SK-N-SH treated with all-trans-retinoic acid at 6 μM for 48 hours (cell line): ENCODE data around the gene TMEM53.

Source experiments
- ATAC-seq: fragments of 200-7000 bp; cut with Tn5 transposase; 3 replicates; pipeline ENCODE4 v1.9.1; 2020; ENCODE audit warnings: mild to moderate bottlenecking, moderate library complexity
- ARNTL ChIP-seq: fragments of 450-650 bp; formaldehyde crosslinking; IDR thresholded peaks from 2 replicates; pipeline ENCODE4 v1.5.0; 2020; ENCODE audit warnings: low read depth, mild to moderate bottlenecking, moderate library complexity, borderline replicate concordance
- BACH2 ChIP-seq: fragments of 250-450 bp; sonication (Bioruptor Pico); IDR thresholded peaks from 2 replicates; pipeline ENCODE4 v1.9.0; 2021; ENCODE audit warnings: mild to moderate bottlenecking, borderline replicate concordance
- CREB5 ChIP-seq: fragments of 250-450 bp; sonication (Bioruptor Pico); IDR thresholded peaks from 2 replicates; pipeline ENCODE4 v1.5.1; 2020; ENCODE audit warnings: low read depth, mild to moderate bottlenecking, moderate library complexity
- ESRRG ChIP-seq: fragments of 250-450 bp; sonication (Bioruptor Pico); IDR thresholded peaks from 2 replicates; pipeline ENCODE4 v1.6.1; 2021; ENCODE audit warnings: mild to moderate bottlenecking
- GLIS3 ChIP-seq: fragments of 250-450 bp; sonication (Bioruptor Pico); IDR thresholded peaks from 2 replicates; pipeline ENCODE4 v1.5.0; 2020; ENCODE audit warnings: mild to moderate bottlenecking, moderate library complexity
- ISL1 ChIP-seq: fragments of 250-450 bp; sonication (Bioruptor Pico); IDR thresholded peaks from 2 replicates; pipeline ENCODE4 v2.1.2; 2022; ENCODE audit warnings: mild to moderate bottlenecking, moderate library complexity
- OSR1 ChIP-seq: fragments of 250-450 bp; sonication (Bioruptor Pico); IDR thresholded peaks from 2 replicates; pipeline ENCODE4 v1.8.0; 2022; ENCODE audit warnings: moderate library complexity, mild to moderate bottlenecking, inconsistent platforms
- PPARA ChIP-seq: fragments of 250-450 bp; sonication (Bioruptor Pico); IDR thresholded peaks from 2 replicates; pipeline ENCODE4 v1.5.0; 2020; ENCODE audit warnings: mild to moderate bottlenecking, borderline replicate concordance
- SNAI2 ChIP-seq: fragments of 250-450 bp; sonication (Bioruptor Pico); IDR thresholded peaks from 2 replicates; pipeline ENCODE4 v1.5.0; 2020; ENCODE audit warnings: mild to moderate bottlenecking, moderate library complexity
- TCF4 ChIP-seq: fragments of 250-450 bp; sonication (Bioruptor Pico); IDR thresholded peaks from 2 replicates; pipeline ENCODE4 v1.8.0; 2021; ENCODE audit warnings: mild to moderate bottlenecking, moderate library complexity, borderline replicate concordance
- TOX ChIP-seq: fragments of 250-450 bp; sonication (Bioruptor Pico); IDR thresholded peaks from 2 replicates; pipeline ENCODE4 v1.8.0; 2021; ENCODE audit warnings: mild to moderate bottlenecking, moderate library complexity, borderline replicate concordance
- TSHZ2 ChIP-seq: fragments of 250-450 bp; sonication (Bioruptor Pico); IDR thresholded peaks from 2 replicates; pipeline ENCODE4 v1.5.0; 2020; ENCODE audit warnings: mild to moderate bottlenecking, moderate library complexity
- ZC3H10 ChIP-seq: fragments of 250-450 bp; sonication (Bioruptor Pico); IDR thresholded peaks from 2 replicates; pipeline ENCODE4 v1.5.1; 2021; ENCODE audit warnings: mild to moderate bottlenecking, moderate library complexity
- ZFP3 ChIP-seq: fragments of 250-450 bp; sonication (Bioruptor Pico); IDR thresholded peaks from 2 replicates; pipeline ENCODE4 v1.5.0; 2020; ENCODE audit warnings: mild to moderate bottlenecking, moderate library complexity
- ZFP30 ChIP-seq: fragments of 450-650 bp; formaldehyde crosslinking; IDR thresholded peaks from 2 replicates; pipeline ENCODE4 v1.5.0; 2022; ENCODE audit warnings: mild to moderate bottlenecking, moderate library complexity
- ZNF565 ChIP-seq: fragments of 450-650 bp; formaldehyde crosslinking; conservative IDR thresholded peaks from 2 replicates; pipeline ENCODE4 v1.5.0; 2020; ENCODE audit warnings: low read depth, mild to moderate bottlenecking, moderate library complexity
- ZNF8 ChIP-seq: fragments of 450-650 bp; formaldehyde crosslinking; IDR thresholded peaks from 2 replicates; pipeline ENCODE4 v1.5.0; 2020; ENCODE audit warnings: mild to moderate bottlenecking, moderate library complexity
- TF ChIP-seq, protein P1 (sequence below): fragments of 250-450 bp; sonication (Bioruptor Pico); IDR thresholded peaks from 2 replicates; pipeline ENCODE4 v1.8.0; 2021; ENCODE audit warnings: low read depth, mild to moderate bottlenecking, moderate library complexity, borderline replicate concordance
- TF ChIP-seq, protein P2 (sequence below): fragments of 250-450 bp; sonication (Bioruptor Pico); IDR thresholded peaks from 2 replicates; pipeline ENCODE4 v1.5.1; 2021; ENCODE audit warnings: mild to moderate bottlenecking, moderate library complexity

Gene TMEM53

GRCh38 chr1:44617703-44618029 lies 56.6 kb downstream of the TMEM53 start (continued):
- no peak for TF ChIP-seq TOX (CRISPR knock-in tag)
- TF ChIP-seq ZFP3 (CRISPR knock-in tag), result no peak
- no peak for TF ChIP-seq ZNF565
- no peak for TF ChIP-seq ARNTL (CRISPR knock-in tag)

GRCh38 chr1:44616991-44617702 lies 57.1 kb downstream of the TMEM53 start:
- no peak for TF ChIP-seq ZC3H10 (CRISPR knock-in tag)
- no peak for TF ChIP-seq SNAI2
- no peak for TF ChIP-seq ZNF565
- TF ChIP-seq, protein P1, sequence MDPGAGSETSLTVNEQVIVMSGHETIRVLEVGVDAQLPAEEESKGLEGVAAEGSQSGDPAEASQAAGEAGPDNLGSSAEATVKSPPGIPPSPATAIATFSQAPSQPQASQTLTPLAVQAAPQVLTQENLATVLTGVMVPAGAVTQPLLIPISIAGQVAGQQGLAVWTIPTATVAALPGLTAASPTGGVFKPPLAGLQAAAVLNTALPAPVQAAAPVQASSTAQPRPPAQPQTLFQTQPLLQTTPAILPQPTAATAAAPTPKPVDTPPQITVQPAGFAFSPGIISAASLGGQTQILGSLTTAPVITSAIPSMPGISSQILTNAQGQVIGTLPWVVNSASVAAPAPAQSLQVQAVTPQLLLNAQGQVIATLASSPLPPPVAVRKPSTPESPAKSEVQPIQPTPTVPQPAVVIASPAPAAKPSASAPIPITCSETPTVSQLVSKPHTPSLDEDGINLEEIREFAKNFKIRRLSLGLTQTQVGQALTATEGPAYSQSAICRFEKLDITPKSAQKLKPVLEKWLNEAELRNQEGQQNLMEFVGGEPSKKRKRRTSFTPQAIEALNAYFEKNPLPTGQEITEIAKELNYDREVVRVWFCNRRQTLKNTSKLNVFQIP (CRISPR knock-in tag), result no peak
- TF ChIP-seq ZNF8 (CRISPR knock-in tag), result no peak
- TF ChIP-seq ARNTL (CRISPR knock-in tag), result no peak
- TF ChIP-seq, all 23 proteins: peak for 0

DNA sequence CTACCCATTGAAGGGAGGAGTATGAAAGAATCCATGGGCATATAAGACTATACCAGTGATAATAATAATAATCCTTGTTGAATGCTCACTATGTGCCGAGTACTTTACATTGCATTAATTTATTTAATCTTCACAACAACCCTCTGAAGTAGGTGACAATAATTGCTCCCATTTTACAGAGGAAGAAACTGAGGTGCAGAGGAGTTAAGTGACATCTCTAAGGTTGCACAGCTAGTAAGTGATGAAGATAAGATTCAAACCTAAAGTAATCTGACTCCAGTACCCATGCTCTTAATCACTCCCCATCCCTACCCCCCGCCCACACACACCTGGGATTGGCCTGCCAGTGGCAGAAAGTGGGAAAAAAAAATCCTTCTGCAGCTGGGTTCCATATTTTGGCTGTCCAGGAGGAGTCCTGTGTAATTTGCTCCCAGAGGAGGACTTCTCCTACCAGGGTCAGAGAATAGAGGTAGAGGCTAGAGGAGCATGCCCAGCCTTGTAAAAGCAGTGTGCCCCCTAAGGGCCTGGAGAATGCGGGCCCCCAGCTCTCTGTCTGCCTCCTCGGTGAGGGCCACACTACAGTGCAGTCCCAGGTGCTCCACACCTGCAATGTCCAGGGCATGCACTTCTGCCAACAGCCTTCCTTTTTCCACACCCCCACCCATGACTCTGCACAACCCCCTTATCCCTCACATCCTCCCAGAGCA lies 57.8 kb downstream of the TMEM53 start:
- peak; percentile 1; the same call in 1 of the 3 replicates for ATAC-seq

More at GRCh38 chr1:44616991-44617702, 57.1 kb downstream of the TMEM53 start:
- ATAC-seq, result peak; percentile 74

DNA sequence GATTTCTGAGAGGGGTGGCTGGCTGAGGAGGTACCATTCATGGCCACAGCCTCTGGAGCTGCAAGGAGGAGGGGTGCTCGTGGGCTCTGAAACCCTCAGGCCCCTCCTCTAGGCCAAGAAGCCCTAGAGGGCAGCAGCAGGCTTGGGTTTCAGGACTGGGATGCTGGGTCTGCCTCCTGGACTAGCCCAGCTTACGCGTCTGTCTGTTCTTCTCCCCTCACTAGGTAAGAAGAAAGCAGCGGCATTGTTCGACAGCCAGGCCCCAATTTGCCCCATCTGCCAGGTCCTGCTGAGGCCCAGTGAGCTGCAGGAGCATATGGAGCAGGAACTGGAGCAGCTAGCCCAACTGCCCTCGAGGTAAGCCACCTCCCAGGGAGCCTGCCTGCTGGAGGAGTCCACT lies 60.3 kb downstream of the TMEM53 start:
- ATAC-seq, result no peak
- TF ChIP-seq ZNF8 (CRISPR knock-in tag) (no peak), PPARA (CRISPR knock-in tag) (no peak), TSHZ2 (CRISPR knock-in tag) (no peak), SNAI2 (no peak), ARNTL (CRISPR knock-in tag) (no peak), ISL1 (CRISPR knock-in tag) (no peak), CREB5 (CRISPR knock-in tag) (no peak), ZFP3 (CRISPR knock-in tag) (no peak), ESRRG (CRISPR knock-in tag) (no peak), TCF4 (no peak)
- TF ChIP-seq, protein P2, sequence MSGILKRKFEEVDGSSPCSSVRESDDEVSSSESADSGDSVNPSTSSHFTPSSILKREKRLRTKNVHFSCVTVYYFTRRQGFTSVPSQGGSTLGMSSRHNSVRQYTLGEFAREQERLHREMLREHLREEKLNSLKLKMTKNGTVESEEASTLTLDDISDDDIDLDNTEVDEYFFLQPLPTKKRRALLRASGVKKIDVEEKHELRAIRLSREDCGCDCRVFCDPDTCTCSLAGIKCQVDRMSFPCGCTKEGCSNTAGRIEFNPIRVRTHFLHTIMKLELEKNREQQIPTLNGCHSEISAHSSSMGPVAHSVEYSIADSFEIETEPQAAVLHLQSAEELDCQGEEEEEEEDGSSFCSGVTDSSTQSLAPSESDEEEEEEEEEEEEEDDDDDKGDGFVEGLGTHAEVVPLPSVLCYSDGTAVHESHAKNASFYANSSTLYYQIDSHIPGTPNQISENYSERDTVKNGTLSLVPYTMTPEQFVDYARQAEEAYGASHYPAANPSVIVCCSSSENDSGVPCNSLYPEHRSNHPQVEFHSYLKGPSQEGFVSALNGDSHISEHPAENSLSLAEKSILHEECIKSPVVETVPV (CRISPR knock-in tag), result no peak

More for the DNA sequence above, 57.8 kb downstream of the TMEM53 start:
- TF ChIP-seq CREB5 (CRISPR knock-in tag) (no peak), ISL1 (CRISPR knock-in tag) (no peak), BACH2 (CRISPR knock-in tag) (no peak), GLIS3 (CRISPR knock-in tag) (no peak), TOX (CRISPR knock-in tag) (no peak), ZFP30 (CRISPR knock-in tag) (no peak), TCF4 (no peak), OSR1 (no peak), ARNTL (CRISPR knock-in tag) (no peak)
- TF ChIP-seq, protein P2 (CRISPR knock-in tag), result no peak
